ENCODE data around the gene TYMP. TPM values are rescaled to one million over a fixed set of nuclear protein-coding genes. Genes with fewer than 3 reads are reported as not detected.

The TYMP gene
- total RNA-seq, 1 experiment from 2014 or later = 5.9 TPM

DNA sequence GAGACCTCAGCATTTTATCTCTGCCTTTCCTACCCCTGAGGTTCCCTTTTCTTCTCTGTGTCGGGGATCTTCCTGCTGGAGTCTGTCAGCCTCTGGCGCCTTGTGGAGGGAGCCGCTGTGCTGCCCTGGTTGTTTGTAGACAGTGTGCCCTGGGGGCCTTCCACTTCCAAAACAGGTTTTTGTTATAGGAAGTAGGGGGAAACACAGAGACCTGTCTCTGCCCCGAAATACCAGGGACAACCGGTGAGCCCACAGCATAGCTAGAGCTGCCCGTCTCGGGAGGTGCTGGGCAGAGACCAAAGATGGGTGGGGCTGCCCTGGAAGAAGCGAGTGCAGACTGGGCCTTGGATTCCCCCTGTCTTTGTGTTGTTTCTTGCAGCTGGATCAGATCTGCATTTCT lies 13.7 kb downstream of the TYMP start:
- H3F3A ChIP-seq (ENCODE audit: insufficient read depth, low read depth) = peaks cover 5% of the 10 kb centered on the region; the same call in 1 of the 2 replicates
- peaks cover 48% of the 10 kb centered on the region for H3K79me2 ChIP-seq (ENCODE audit: low read depth)
- H3K4me3 ChIP-seq = no peak overlapping the region
- DNase-seq = no peak
- ChIA-PET POLR2A (ENCODE audit: unreplicated experiment) (no interaction called here), CTCF (interaction anchor here (0.5 kb wide), 1 partner anchor 192 kb away, joined by 14 read pairs; no protein-coding TSS in a partner anchor)
- no peaks in the 10 kb centered on the region for H3K9me3 ChIP-seq (ENCODE audit: insufficient read depth, low read depth)
- H3K36me3 ChIP-seq (ENCODE audit: low read depth) = peaks cover 21% of the 10 kb centered on the region; the same call in 1 of the 2 replicates
- no peaks in the 10 kb centered on the region for H3K4me1 ChIP-seq (replicated peaks; ENCODE audit: insufficient read depth)
- intact Hi-C loops (cut with micrococcal nuclease; ENCODE audit: unreplicated experiment) = no loop called here
- no peak overlapping the region for H2AFZ ChIP-seq
- no peaks in the 10 kb centered on the region for H3K27me3 ChIP-seq (ENCODE audit: insufficient read depth, low read depth)
- H3K4me2 ChIP-seq = no peak overlapping the region
- BruUV-seq (replicated peaks) = no TSS peak
- H4K20me1 ChIP-seq (ENCODE audit: insufficient read depth) = peaks cover 18% of the 10 kb centered on the region
- no peak for TF ChIP-seq EZH2 (IDR thresholded peaks at IDR 0.05; ENCODE audit: low read depth)
- TF ChIP-seq, protein P1, sequence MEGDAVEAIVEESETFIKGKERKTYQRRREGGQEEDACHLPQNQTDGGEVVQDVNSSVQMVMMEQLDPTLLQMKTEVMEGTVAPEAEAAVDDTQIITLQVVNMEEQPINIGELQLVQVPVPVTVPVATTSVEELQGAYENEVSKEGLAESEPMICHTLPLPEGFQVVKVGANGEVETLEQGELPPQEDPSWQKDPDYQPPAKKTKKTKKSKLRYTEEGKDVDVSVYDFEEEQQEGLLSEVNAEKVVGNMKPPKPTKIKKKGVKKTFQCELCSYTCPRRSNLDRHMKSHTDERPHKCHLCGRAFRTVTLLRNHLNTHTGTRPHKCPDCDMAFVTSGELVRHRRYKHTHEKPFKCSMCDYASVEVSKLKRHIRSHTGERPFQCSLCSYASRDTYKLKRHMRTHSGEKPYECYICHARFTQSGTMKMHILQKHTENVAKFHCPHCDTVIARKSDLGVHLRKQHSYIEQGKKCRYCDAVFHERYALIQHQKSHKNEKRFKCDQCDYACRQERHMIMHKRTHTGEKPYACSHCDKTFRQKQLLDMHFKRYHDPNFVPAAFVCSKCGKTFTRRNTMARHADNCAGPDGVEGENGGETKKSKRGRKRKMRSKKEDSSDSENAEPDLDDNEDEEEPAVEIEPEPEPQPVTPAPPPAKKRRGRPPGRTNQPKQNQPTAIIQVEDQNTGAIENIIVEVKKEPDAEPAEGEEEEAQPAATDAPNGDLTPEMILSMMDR (conservative IDR thresholded peaks at IDR 0.05) = no peak
- H3K27ac ChIP-seq = no peak overlapping the region
- H3K9me2 ChIP-seq (ENCODE audit: insufficient read depth) = no peaks in the 10 kb centered on the region

DNA sequence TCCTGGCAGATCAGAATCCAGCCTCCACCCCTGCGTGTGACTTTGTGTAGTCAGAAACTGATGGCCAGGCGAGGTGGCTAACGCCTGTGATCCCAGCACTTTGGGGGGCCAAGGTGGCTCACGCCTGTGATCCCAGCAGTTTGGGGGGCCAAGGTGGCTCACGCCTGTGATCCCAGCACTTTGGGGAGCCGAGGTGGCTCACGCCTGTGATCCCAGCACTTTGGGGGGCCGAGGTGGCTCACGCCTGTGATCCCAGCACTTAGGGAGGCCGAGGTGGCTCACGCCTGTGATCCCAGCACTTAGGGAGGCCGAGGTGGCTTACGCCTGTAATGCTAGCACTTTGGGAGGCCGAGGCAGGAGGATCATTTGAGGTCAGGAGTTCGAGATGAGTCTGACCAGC lies 16.6 kb downstream of the TYMP start:
- no peak overlapping the region for H3K27ac ChIP-seq
- ChIA-PET POLR2A (ENCODE audit: unreplicated experiment) (interaction anchor here (0.6 kb wide), 1 partner anchor 13 kb away, joined by 4 read pairs; no protein-coding TSS in a partner anchor), CTCF (no interaction called here)
- no peaks in the 10 kb centered on the region for H3K9me2 ChIP-seq (ENCODE audit: insufficient read depth)
- H3K4me3 ChIP-seq = no peak overlapping the region
- TF ChIP-seq EZH2 (IDR thresholded peaks at IDR 0.05; ENCODE audit: low read depth) = no peak
- TF ChIP-seq, protein P1 (conservative IDR thresholded peaks at IDR 0.05) = no peak
- no TSS peak for BruUV-seq (replicated peaks)
- H4K20me1 ChIP-seq (ENCODE audit: insufficient read depth) = peaks cover 24% of the 10 kb centered on the region
- no peaks in the 10 kb centered on the region; the same call in 1 of the 2 replicates for H3F3A ChIP-seq (ENCODE audit: insufficient read depth, low read depth)
- H3K36me3 ChIP-seq (ENCODE audit: low read depth) = peaks cover 7% of the 10 kb centered on the region; the same call in 1 of the 2 replicates
- H3K4me1 ChIP-seq (replicated peaks; ENCODE audit: insufficient read depth) = peaks cover 12% of the 10 kb centered on the region
- no peaks in the 10 kb centered on the region for H3K9me3 ChIP-seq (ENCODE audit: insufficient read depth, low read depth)
- peaks cover 74% of the 10 kb centered on the region for H3K79me2 ChIP-seq (ENCODE audit: low read depth)
- H2AFZ ChIP-seq = no peak overlapping the region
- no peak for DNase-seq
- H3K27me3 ChIP-seq (ENCODE audit: insufficient read depth, low read depth) = no peaks in the 10 kb centered on the region
- intact Hi-C loops (cut with micrococcal nuclease; ENCODE audit: unreplicated experiment) = no loop called here
- H3K4me2 ChIP-seq = no peak overlapping the region

DNA sequence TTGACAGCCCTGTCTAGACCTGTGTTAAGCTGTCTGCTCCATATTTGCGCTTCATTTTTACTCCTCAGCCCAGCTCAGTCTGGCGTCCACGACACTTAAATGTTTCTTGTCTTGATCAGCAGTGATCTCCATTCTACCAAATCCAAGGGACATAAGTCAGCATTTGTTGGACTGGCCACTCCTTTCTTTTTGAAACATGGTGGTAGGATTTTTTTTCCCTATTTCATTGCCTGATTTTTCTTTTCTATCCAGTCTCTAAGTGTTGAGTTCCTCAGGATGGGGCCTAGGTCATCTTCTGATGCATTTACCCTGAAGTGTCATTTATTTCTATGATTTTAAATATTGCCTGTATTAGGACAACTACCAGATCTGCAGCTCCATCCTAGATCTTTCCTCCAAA lies 20.9 kb downstream of the TYMP start:
- no peaks in the 10 kb centered on the region for H3K9me3 ChIP-seq (ENCODE audit: insufficient read depth, low read depth)
- H3F3A ChIP-seq (ENCODE audit: insufficient read depth, low read depth) = no peaks in the 10 kb centered on the region
- H2AFZ ChIP-seq = peak overlapping the region; percentile 88; the same call in 1 of the 2 replicates
- no peaks in the 10 kb centered on the region for H3K9me2 ChIP-seq (ENCODE audit: insufficient read depth)
- TSS peak; percentile 34 for BruUV-seq (replicated peaks)
- intact Hi-C loops (cut with micrococcal nuclease; ENCODE audit: unreplicated experiment) = loop anchor here (1.0 to 5.0 kb wide), 4 partner anchors 16 to 167 kb away; partner anchors contain the start of genes CHKB, PPP6R2, SBF1 and SCO2
- peak overlapping the region; percentile 48; the same call in 1 of the 2 replicates for H3K27ac ChIP-seq
- H3K4me1 ChIP-seq (replicated peaks; ENCODE audit: insufficient read depth) = peaks cover 19% of the 10 kb centered on the region
- H4K20me1 ChIP-seq (ENCODE audit: insufficient read depth) = peaks cover 8% of the 10 kb centered on the region
- TF ChIP-seq, protein P1 (conservative IDR thresholded peaks at IDR 0.05) = no peak
- no peak for TF ChIP-seq EZH2 (IDR thresholded peaks at IDR 0.05; ENCODE audit: low read depth)
- H3K4me2 ChIP-seq = peak overlapping the region; percentile 93
- ChIA-PET CTCF (interaction anchor here (1.1 kb wide), 1 partner anchor 17 kb away, joined by 4 read pairs; the partner anchor contains the start of gene SCO2), POLR2A (ENCODE audit: unreplicated experiment) (no interaction called here)
- H3K27me3 ChIP-seq (ENCODE audit: insufficient read depth, low read depth) = no peaks in the 10 kb centered on the region
- H3K79me2 ChIP-seq (ENCODE audit: low read depth) = peaks cover 60% of the 10 kb centered on the region
- peak overlapping the region; percentile 68 for H3K4me3 ChIP-seq
- DNase-seq = no peak
- 0 out of 2 replicates have a peak, but pooled peaks cover 5% of the 10 kb centered on the region for H3K36me3 ChIP-seq (ENCODE audit: low read depth)
